SK-N-SH treated with all-trans-retinoic acid at 6 μM for 48 hours (cell line): ENCODE data around the gene ROBO1.

Experiments used
- ATAC-seq: fragments of 200-7000 bp; cut with Tn5 transposase; 3 replicates; pipeline ENCODE4 v1.9.1; 2020; ENCODE audit warnings: mild to moderate bottlenecking, moderate library complexity
- ARNTL ChIP-seq: fragments of 450-650 bp; formaldehyde crosslinking; IDR thresholded peaks from 2 replicates; pipeline ENCODE4 v1.5.0; 2020; ENCODE audit warnings: low read depth, mild to moderate bottlenecking, moderate library complexity, borderline replicate concordance
- BACH2 ChIP-seq: fragments of 250-450 bp; sonication (Bioruptor Pico); IDR thresholded peaks from 2 replicates; pipeline ENCODE4 v1.9.0; 2021; ENCODE audit warnings: mild to moderate bottlenecking, borderline replicate concordance
- CSDC2 ChIP-seq: fragments of 250-450 bp; sonication (Bioruptor Pico); IDR thresholded peaks from 2 replicates; pipeline ENCODE4 v1.5.0; 2020; ENCODE audit warnings: mild to moderate bottlenecking, moderate library complexity
- CSRNP3 ChIP-seq: fragments of 250-450 bp; sonication (Bioruptor Pico); IDR thresholded peaks from 2 replicates; pipeline ENCODE4 v1.5.1; 2021; ENCODE audit warnings: mild to moderate bottlenecking, moderate library complexity
- ESRRG ChIP-seq: fragments of 250-450 bp; sonication (Bioruptor Pico); IDR thresholded peaks from 2 replicates; pipeline ENCODE4 v1.6.1; 2021; ENCODE audit warnings: mild to moderate bottlenecking
- GLIS3 ChIP-seq: fragments of 250-450 bp; sonication (Bioruptor Pico); IDR thresholded peaks from 2 replicates; pipeline ENCODE4 v1.5.0; 2020; ENCODE audit warnings: mild to moderate bottlenecking, moderate library complexity
- ISL1 ChIP-seq: fragments of 250-450 bp; sonication (Bioruptor Pico); IDR thresholded peaks from 2 replicates; pipeline ENCODE4 v2.1.2; 2022; ENCODE audit warnings: mild to moderate bottlenecking, moderate library complexity
- PATZ1 ChIP-seq: fragments of 250-450 bp; sonication (Bioruptor Pico); IDR thresholded peaks from 2 replicates; pipeline ENCODE4 v1.8.0; 2020; ENCODE audit warnings: mild to moderate bottlenecking, moderate library complexity, borderline replicate concordance
- POU6F1 ChIP-seq: fragments of 250-450 bp; sonication (Bioruptor Pico); IDR thresholded peaks from 2 replicates; pipeline ENCODE4 v1.8.0; 2021; ENCODE audit warnings: low read depth, mild to moderate bottlenecking, moderate library complexity, borderline replicate concordance
- PPARA ChIP-seq: fragments of 250-450 bp; sonication (Bioruptor Pico); IDR thresholded peaks from 2 replicates; pipeline ENCODE4 v1.5.0; 2020; ENCODE audit warnings: mild to moderate bottlenecking, borderline replicate concordance
- TCF4 ChIP-seq: fragments of 250-450 bp; sonication (Bioruptor Pico); IDR thresholded peaks from 2 replicates; pipeline ENCODE4 v1.8.0; 2021; ENCODE audit warnings: mild to moderate bottlenecking, moderate library complexity, borderline replicate concordance
- TOX ChIP-seq: fragments of 250-450 bp; sonication (Bioruptor Pico); IDR thresholded peaks from 2 replicates; pipeline ENCODE4 v1.8.0; 2021; ENCODE audit warnings: mild to moderate bottlenecking, moderate library complexity, borderline replicate concordance
- TSHZ2 ChIP-seq: fragments of 250-450 bp; sonication (Bioruptor Pico); IDR thresholded peaks from 2 replicates; pipeline ENCODE4 v1.5.0; 2020; ENCODE audit warnings: mild to moderate bottlenecking, moderate library complexity
- ZC3H10 ChIP-seq: fragments of 250-450 bp; sonication (Bioruptor Pico); IDR thresholded peaks from 2 replicates; pipeline ENCODE4 v1.5.1; 2021; ENCODE audit warnings: mild to moderate bottlenecking, moderate library complexity
- ZFP3 ChIP-seq: fragments of 250-450 bp; sonication (Bioruptor Pico); IDR thresholded peaks from 2 replicates; pipeline ENCODE4 v1.5.0; 2020; ENCODE audit warnings: mild to moderate bottlenecking, moderate library complexity
- ZNF565 ChIP-seq: fragments of 450-650 bp; formaldehyde crosslinking; conservative IDR thresholded peaks from 2 replicates; pipeline ENCODE4 v1.5.0; 2020; ENCODE audit warnings: low read depth, mild to moderate bottlenecking, moderate library complexity
- ZNF70 ChIP-seq: fragments of 450-650 bp; formaldehyde crosslinking; IDR thresholded peaks from 2 replicates; pipeline ENCODE4 v1.5.0; 2020; ENCODE audit warnings: mild to moderate bottlenecking, moderate library complexity

The ROBO1 gene

GRCh38 chr3:79246875-79247724 is 520.7 kb downstream of the ROBO1 start:
- no peak for TF ChIP-seq ZNF565 (CRISPR knock-in tag)
- no peak for TF ChIP-seq TCF4 (CRISPR knock-in tag)
- TF ChIP-seq ISL1 (CRISPR knock-in tag): no peak
- no peak for TF ChIP-seq CSRNP3 (CRISPR knock-in tag)
- TF ChIP-seq TSHZ2 (CRISPR knock-in tag): no peak
- no peak for TF ChIP-seq POU6F1 (CRISPR knock-in tag)
- TF ChIP-seq ZNF70 (CRISPR knock-in tag): no peak
- no peak for TF ChIP-seq ESRRG (CRISPR knock-in tag)
- no peak; the same call in 2 of the 3 replicates for ATAC-seq

GRCh38 chr3:79245284-79246138 is 522.3 kb downstream of the ROBO1 start:
- TF ChIP-seq GLIS3 (CRISPR knock-in tag) (no peak), PPARA (CRISPR knock-in tag) (no peak), CSDC2 (CRISPR knock-in tag) (no peak), ZFP3 (CRISPR knock-in tag) (no peak), ISL1 (CRISPR knock-in tag) (no peak), ARNTL (CRISPR knock-in tag) (no peak), TOX (CRISPR knock-in tag) (no peak)
- ATAC-seq: no peak

- TF ChIP-seq ESRRG (CRISPR knock-in tag) (no peak), BACH2 (CRISPR knock-in tag) (no peak)
Observed at GRCh38 chr3:79236496-79236895, 531.3 kb downstream of the ROBO1 start.

GRCh38 chr3:79233431-79234060 is 534.3 kb downstream of the ROBO1 start:
- TF ChIP-seq PATZ1 (CRISPR knock-in tag) (no peak), TOX (CRISPR knock-in tag) (no peak), TSHZ2 (CRISPR knock-in tag) (no peak), ZNF565 (CRISPR knock-in tag) (no peak), ESRRG (CRISPR knock-in tag) (no peak), ZC3H10 (CRISPR knock-in tag) (no peak), PPARA (CRISPR knock-in tag) (no peak), GLIS3 (CRISPR knock-in tag) (no peak), ZFP3 (CRISPR knock-in tag) (no peak), CSRNP3 (CRISPR knock-in tag) (no peak), TCF4 (CRISPR knock-in tag) (no peak)
- no peak for ATAC-seq

More at GRCh38 chr3:79236496-79236895, 531.3 kb downstream of the ROBO1 start:
- peak; percentile 44; the same call in 2 of the 3 replicates for ATAC-seq
